Gastroesophageal sphincter (tissue), 4 donors: ENCODE results near the gene ZFYVE9. TPM values are rescaled to one million over a fixed set of nuclear protein-coding genes. Genes with fewer than 3 reads are reported as not detected.

Experiments used
- ATAC-seq: fragments of 150-250 bp; one replicate; pipeline ENCODE4 v1.9.1; 2016; ENCODE audit warnings: mild to moderate bottlenecking, moderate library complexity
- H3K27ac ChIP-seq, 4 donors: fragments of 200-600 bp; sonication (generic) in 3 of 4; 1 replicate in 3 of 4; 2 replicates in 1 of 4; pipeline ENCODE4 v1.5.1; 2016 to 2019
- H3K27me3 ChIP-seq: fragments of 200-600 bp; sonication (generic); one replicate; pipeline ENCODE4 v1.5.1; 2019
- H3K36me3 ChIP-seq, 2 donors: fragments of 200-600 bp; sonication (generic); one replicate each; pipeline ENCODE4 v1.5.1; 2019; ENCODE audit warnings: control low read depth in 1 of 2
- H3K4me1 ChIP-seq, 3 donors: fragments of 200-600 bp; sonication (generic); 1 replicate in 2 of 3; 2 replicates in 1 of 3; pipeline ENCODE4 v1.5.1; 2016 to 2019; ENCODE audit warnings: control low read depth in 2 of 3
- H3K4me3 ChIP-seq, 2 donors: fragments of 200-600 bp; sonication (generic); one replicate each; pipeline ENCODE4 v1.5.1; 2019; ENCODE audit warnings: mild to moderate bottlenecking in 1 of 2, moderate library complexity in 1 of 2
- H3K9me3 ChIP-seq, 3 donors: fragments of 200-600 bp; sonication (generic); one replicate each; pipeline ENCODE4 v1.5.1; 2017 to 2019; ENCODE audit warnings: control low read depth in 2 of 3
- CTCF ChIP-seq, 4 experiments: fragments of 200-600 bp in 2 of 4; fragments of 450-650 bp in 2 of 4; sonication (generic) in 1 of 4; IDR thresholded peaks; one replicate each; pipeline ENCODE4 v1.5.1; 2017 to 2019; ENCODE audit warnings: antibody characterized with exemption in 4 of 4, mild to moderate bottlenecking in 2 of 4, moderate library complexity in 2 of 4
- EP300 ChIP-seq: sonication (generic); formaldehyde crosslinking; IDR thresholded peaks from one replicate; pipeline ENCODE4 v1.6.1; 2017; ENCODE audit warnings: antibody characterized with exemption, mild to moderate bottlenecking
- POLR2A ChIP-seq, 2 donors: fragments of 450-650 bp; IDR thresholded peaks; one replicate each; pipeline ENCODE4 v1.6.1; 2017; ENCODE audit warnings: antibody characterized with exemption in 2 of 2, mild to moderate bottlenecking in 2 of 2, moderate library complexity in 1 of 2
- POLR2AphosphoS5 ChIP-seq: sonication (generic); formaldehyde crosslinking; IDR thresholded peaks from one replicate; pipeline ENCODE4 v1.6.1; 2017; ENCODE audit warnings: antibody characterized with exemption
- WGBS, 2 donors: methylation state at CpG; one replicate each; pipeline ENCODE4 v1.1.5; 2018; ENCODE audit warnings: low coverage in 1 of 2; 5-methylcytosine and 5-hydroxymethylcytosine counted together
- total RNA-seq, 4 donors: library from RNA; depleted of rRNA; stranded (reverse); fragments of >200 nt; gene quantifications; one replicate each; pipeline ENCODE4 v1.1.0, GENCODE V29; 2016

ZFYVE9 gene
- total RNA-seq, 4 donors from 2014 or later, result 36.4 to 79.9 (median 40.4) TPM

- H3K27me3 ChIP-seq, result no peaks in the 10 kb centered on the region
- peaks cover 0 to 20% of the 10 kb centered on the region in 2 donors for H3K36me3 ChIP-seq
- no peaks in the 10 kb centered on the region for H3K9me3 ChIP-seq
- no peak overlapping the region for H3K4me3 ChIP-seq
- TF ChIP-seq EP300 (no peak), CTCF (IDR thresholded peaks at IDR 0.05) (no peak), POLR2A (IDR thresholded peaks at IDR 0.05) (no peak), POLR2AphosphoS5 (no peak)
- H3K4me1 ChIP-seq, result peaks cover 0 to 11% (median 0%) of the 10 kb centered on the region in 3 donors
- WGBS, 2 donors, result 82 to 100% methylated on average over 2 to 3 of the region's 3 CpGs
- no peak overlapping the region for H3K27ac ChIP-seq
- ATAC-seq, result no peak
These were observed 97.2 kb downstream of the ZFYVE9 start for GRCh38 chr1:52238887-52239707.

GRCh38 chr1:52239708-52240001 is 97.8 kb downstream of the ZFYVE9 start:
- no peak for ATAC-seq
- H3K4me1 ChIP-seq, result peaks cover 0 to 11% (median 0%) of the 10 kb centered on the region in 3 donors
- H3K4me3 ChIP-seq, result no peak overlapping the region
- H3K27me3 ChIP-seq, result no peaks in the 10 kb centered on the region
- no peaks in the 10 kb centered on the region for H3K9me3 ChIP-seq
- TF ChIP-seq CTCF (IDR thresholded peaks at IDR 0.05) (no peak), POLR2AphosphoS5 (no peak), EP300 (no peak), POLR2A (IDR thresholded peaks at IDR 0.05) (no peak)
- H3K36me3 ChIP-seq, result peaks cover 0 to 16% of the 10 kb centered on the region in 2 donors
- WGBS, 2 donors, result 75 to 79% methylated on average over 1 of the region's 1 CpG
- no peak overlapping the region for H3K27ac ChIP-seq

GRCh38 chr1:52240592-52241210 is 98.8 kb downstream of the ZFYVE9 start:
- no peak for TF ChIP-seq POLR2AphosphoS5
- TF ChIP-seq POLR2A (IDR thresholded peaks at IDR 0.05), result no peak
- no peak for TF ChIP-seq CTCF (IDR thresholded peaks at IDR 0.05)
- TF ChIP-seq EP300, result no peak
- H3K27ac ChIP-seq, result no peak overlapping the region
- no peaks in the 10 kb centered on the region for H3K9me3 ChIP-seq
- ATAC-seq, result no peak
- peaks cover 0 to 11% (median 0%) of the 10 kb centered on the region in 3 donors for H3K4me1 ChIP-seq
- H3K27me3 ChIP-seq, result no peaks in the 10 kb centered on the region
- WGBS, 2 donors, result 53 to 79% methylated on average over 4 of the region's 4 CpGs
- peaks cover 0 to 16% of the 10 kb centered on the region in 2 donors for H3K36me3 ChIP-seq
- no peak overlapping the region for H3K4me3 ChIP-seq

GRCh38 chr1:52243221-52243987 is 101.5 kb downstream of the ZFYVE9 start:
- TF ChIP-seq EP300 (no peak), CTCF (IDR thresholded peaks at IDR 0.05) (no peak), POLR2AphosphoS5 (no peak), POLR2A (IDR thresholded peaks at IDR 0.05) (no peak)
- no peak overlapping the region for H3K27ac ChIP-seq
- peaks cover 0 to 8% of the 10 kb centered on the region in 2 donors for H3K36me3 ChIP-seq
- 92 to 100% methylated on average over 2 to 3 of the region's 3 CpGs for whole genome bisulfite sequencing, 2 donors
- peaks cover 0 to 9% (median 0%) of the 10 kb centered on the region in 3 donors for H3K4me1 ChIP-seq
- no peaks in the 10 kb centered on the region for H3K27me3 ChIP-seq
- H3K9me3 ChIP-seq, result no peaks in the 10 kb centered on the region
- ATAC-seq, result no peak
- no peak overlapping the region for H3K4me3 ChIP-seq
